GM12878 (cell line): ENCODE results near the gene CLCN2. TPM values are rescaled to one million over a fixed set of nuclear protein-coding genes. Genes with fewer than 3 reads are reported as not detected.

ENCODE experiments used
- ATAC-seq: fragments of 200-7000 bp; cut with Tn5 transposase; 3 replicates; pipeline ENCODE4 v1.9.1; 2020; ENCODE audit warnings: mild to moderate bottlenecking, moderate library complexity
- BruUV-seq: library from RNA; stranded (reverse); fragments of 400-500 nt; replicated peaks from 2 replicates; lab custom pipeline; 2021; lab: Mats Ljungman, UMichigan
- CTCF ChIA-PET: fragments of 300-600 bp; sonication (Branson Sonifier 250); formaldehyde crosslinking; extraction: SDS; loops from one replicate; lab custom pipeline; 2021; ENCODE audit warnings: inconsistent platforms; lab: Yijun Ruan, JAX
- POLR2A ChIA-PET: fragments of 350-600 bp; formaldehyde crosslinking; extraction: SDS; loops from one replicate; lab custom pipeline; 2021; ENCODE audit warnings: inconsistent platforms; lab: Charles Lee
- RAD21 ChIA-PET: fragments of 300-600 bp; sonication (Branson Sonifier 250); formaldehyde crosslinking; loops from one replicate; lab custom pipeline; 2023; ENCODE audit warnings: antibody characterized with exemption; ENCODE audit not compliant: unreplicated experiment; lab: Charles Lee
- SMC1A ChIA-PET: fragments of 300-600 bp; sonication (Branson Sonifier 250); formaldehyde crosslinking; loops from one replicate; lab custom pipeline; 2023; ENCODE audit not compliant: unreplicated experiment, uncharacterized antibody; lab: Charles Lee
- DNase-seq: peaks from one replicate; pipeline ENCODE4 v3.0.0-alpha.2; 2011; ENCODE audit warnings: low read depth, low spot score
- FAIRE-seq: peaks from 3 replicates; lab custom pipeline; 2011; peaks lifted over from hg19 to GRCh38; lab: Jason Lieb, UNC
- H2AFZ ChIP-seq: 2 replicates; pipeline ENCODE4 v1.6.0; 2011; ENCODE audit warnings: low read depth, low read length, control low read depth; ENCODE audit not compliant: control insufficient read depth
- H3K27ac ChIP-seq: 2 replicates; pipeline ENCODE4 v1.5.1; 2011; ENCODE audit warnings: control low read depth; ENCODE audit not compliant: control insufficient read depth, insufficient read depth
- H3K27me3 ChIP-seq, 2 experiments: replicated peaks in 1 of 2; 2 replicates each; pipeline versions ENCODE4 v1.6.0 to v1.6.1; 2011; ENCODE audit warnings: low read length in 1 of 2; ENCODE audit not compliant: control insufficient read depth in 2 of 2, insufficient read depth in 2 of 2
- H3K36me3 ChIP-seq, 2 experiments: 2 replicates each; pipeline ENCODE4 v1.5.1; 2011; ENCODE audit warnings: low read length in 1 of 2; ENCODE audit not compliant: control insufficient read depth in 2 of 2, insufficient read depth in 2 of 2
- H3K4me1 ChIP-seq: 2 replicates; pipeline ENCODE4 v1.6.1; 2011; ENCODE audit warnings: mild to moderate bottlenecking, low read length, moderate library complexity, mixed read lengths; ENCODE audit not compliant: control insufficient read depth, insufficient read depth
- H3K4me2 ChIP-seq: 2 replicates; pipeline ENCODE4 v1.6.0; 2011; ENCODE audit warnings: control low read depth; ENCODE audit not compliant: control insufficient read depth, insufficient read depth
- H3K4me3 ChIP-seq: fragments of 200-600 bp; sonication (generic); 2 replicates; pipeline ENCODE4 v1.5.1; 2016
- H3K79me2 ChIP-seq: 2 replicates; pipeline ENCODE4 v1.6.0; 2011; ENCODE audit warnings: low read length; ENCODE audit not compliant: control insufficient read depth, insufficient read depth
- H3K9ac ChIP-seq: 2 replicates; pipeline ENCODE4 v1.8.0; 2011; ENCODE audit warnings: low read length, control low read depth, mixed read lengths; ENCODE audit not compliant: control insufficient read depth, insufficient read depth
- H3K9me3 ChIP-seq: replicated peaks from 3 replicates; pipeline ENCODE4 v1.5.1; 2011; ENCODE audit warnings: mild to moderate bottlenecking, low read length; ENCODE audit not compliant: control insufficient read depth, insufficient read depth
- H4K20me1 ChIP-seq: 2 replicates; pipeline ENCODE4 v1.6.0; 2011; ENCODE audit not compliant: control insufficient read depth, insufficient read depth
- BRCA1 ChIP-seq: IDR thresholded peaks from 2 replicates; pipeline ENCODE4 v1.6.1; 2011; ENCODE audit warnings: low read depth, low read length, improper control_type of control experiment
- SUZ12 ChIP-seq: fragments of 200-600 bp; sonication (generic); IDR thresholded peaks from one replicate; pipeline ENCODE4 v1.6.1; 2018; ENCODE audit warnings: antibody characterized with exemption, mild to moderate bottlenecking; ENCODE audit not compliant: unreplicated experiment
- USF1 ChIP-seq: IDR thresholded peaks from 2 replicates; pipeline ENCODE4 v1.6.1; 2011; ENCODE audit warnings: borderline replicate concordance, low read depth, mild to moderate bottlenecking, moderate library complexity, mixed read lengths, low read length; ENCODE audit not compliant: insufficient read depth; ENCODE audit errors: extremely low read length
- YY1 ChIP-seq: IDR thresholded peaks from 2 replicates; pipeline ENCODE4 v1.6.1; 2011; ENCODE audit warnings: low read depth, mild to moderate bottlenecking, low read length
- ZBTB11 ChIP-seq: fragments of 450-650 bp; formaldehyde crosslinking; IDR thresholded peaks from 2 replicates; pipeline ENCODE4 v1.5.0; 2022; ENCODE audit warnings: mild to moderate bottlenecking, missing genetic modification characterization
- WGBS: methylation state at CpG from one replicate; pipeline ENCODE4 v1.1.6; 2016; ENCODE audit warnings: low lambda C conversion rate; ENCODE audit not compliant: insufficient replicate concordance, insufficient coverage; ENCODE audit errors: missing lambda C conversion rate; 5-methylcytosine and 5-hydroxymethylcytosine counted together
- in situ Hi-C: fragments of 300-500 bp; cut with MboI; formaldehyde crosslinking; loops from 9 replicates; pipeline ENCODE4 v1.14.3; 2018; ENCODE audit warnings: mixed read lengths
- intact Hi-C: fragments of 100-400 bp; cut with micrococcal nuclease; formaldehyde crosslinking; loops from one replicate; pipeline ENCODE4 v1.14.2; 2022; ENCODE audit not compliant: unreplicated experiment
- polyA plus RNA-seq, 11 experiments: library from polyadenylated mRNA; depleted of rRNA in 4 of 11; unstranded in 6 of 11; stranded (reverse) in 5 of 11; fragments of >200 nt; fragmentation: Nextera tagmentation in 4 of 11; fragmentation: Illumina TruSeq in 1 of 11; extraction: Ambion mirVana in 4 of 11; extraction: Trizol in 1 of 11; gene quantifications; 1 replicate in 1 of 11; 2 replicates in 10 of 11; pipeline versions ENCODE4 v1.2.1 to v1.2.3, GENCODE V29; 2011 to 2016; ENCODE audit warnings: inconsistent platforms in 2 of 11, missing spikeins in 2 of 11, low read depth in 1 of 11
- total RNA-seq, 4 experiments: library from RNA; depleted of rRNA in 3 of 4; stranded (reverse); fragments of >200 nt in 3 of 4; fragmentation: Illumina TruSeq in 1 of 4; extraction: Trizol in 1 of 4; gene quantifications; 2 replicates each; pipeline versions ENCODE4 v1.2.1 to v1.2.3, GENCODE V29; 2013 to 2021

Gene CLCN2
- total and polyA plus RNA-seq, 10 of the 15 experiments (the other 5 are each of a cell fraction or from before 2014, with no cell fraction given): 0.13 to 2.6 (median 0.85) TPM; not detected in 1

GRCh38 chr3:184380627-184381260, 19.3 kb upstream of the CLCN2 start (continued):
- TF ChIP-seq ZBTB11 (CRISPR knock-in tag) (no peak), SUZ12 (peak; percentile 88), YY1 (no peak), USF1 (no peak)

GRCh38 chr3:184380185-184380626, 18.8 kb upstream of the CLCN2 start:
- Histone ChIP-seq H3K27ac (no peak overlapping the region), H3K27me3 (peaks cover 17 to 21% of the 10 kb centered on the region in 2 experiments), H2AFZ (no peak overlapping the region), H3K9ac (no peak overlapping the region), H3K79me2 (no peaks in the 10 kb centered on the region), H3K4me2 (no peak overlapping the region), H4K20me1 (no peaks in the 10 kb centered on the region), H3K4me3 (no peak overlapping the region), H3K36me3 (no peaks in the 10 kb centered on the region), H3K4me1 (no peaks in the 10 kb centered on the region), H3K9me3 (no peaks in the 10 kb centered on the region)
- CTCF ChIA-PET: no interaction called here
- no peak for DNase-seq
- POLR2A ChIA-PET: no interaction called here
- no peak for ATAC-seq
- no peak for FAIRE-seq
- intact Hi-C loops (no loop called here), in situ Hi-C loops (no loop called here)
- 10% methylated on average over 2 of the region's 62 CpGs for WGBS
- no TSS peak for BruUV-seq
- RAD21 ChIA-PET: no interaction called here
- TF ChIP-seq BRCA1: no peak
- TF ChIP-seq SUZ12: peak; percentile 97
- SMC1A ChIA-PET: no interaction called here
